Uterus (tissue), 4 donors: ENCODE measurements around the gene ITSN1. TPM values are rescaled to one million over a fixed set of nuclear protein-coding genes. Genes with fewer than 3 reads are reported as not detected.
A peak's percentile ranks its signal among the peaks of the same experiment; 100 is the strongest.

Experiments
- DNase-seq, 2 donors: peaks; one replicate each; pipeline ENCODE4 v3.0.0-alpha.2; 2019 to 2020
- H3K27ac ChIP-seq, 2 donors: fragments of 200-600 bp; sonication (generic); 1 replicate in 1 of 2; 2 replicates in 1 of 2; pipeline ENCODE4 v1.5.1; 2016 to 2018
- H3K27me3 ChIP-seq, 2 donors: fragments of 200-600 bp; sonication (generic); one replicate each; pipeline ENCODE4 v1.5.1; 2018 to 2019; ENCODE audit warnings: control low read depth in 1 of 2
- H3K36me3 ChIP-seq, 2 donors: fragments of 200-600 bp; sonication (generic); one replicate each; pipeline ENCODE4 v1.5.1; 2019; ENCODE audit warnings: control low read depth in 1 of 2
- H3K4me1 ChIP-seq, 2 donors: fragments of 200-600 bp; sonication (generic); one replicate each; pipeline ENCODE4 v1.5.1; 2018 to 2019; ENCODE audit warnings: control low read depth in 1 of 2
- H3K4me3 ChIP-seq, 2 donors: fragments of 200-600 bp; sonication (generic); 1 replicate in 1 of 2; 2 replicates in 1 of 2; pipeline ENCODE4 v1.5.1; 2018 to 2019; ENCODE audit warnings: mild to moderate bottlenecking in 1 of 2
- H3K9me3 ChIP-seq, 2 donors: fragments of 200-600 bp; sonication (generic); one replicate each; pipeline ENCODE4 v1.5.1; 2019; ENCODE audit warnings: control low read depth in 1 of 2
- POLR2A ChIP-seq, 2 donors: fragments of 450-650 bp; IDR thresholded peaks; one replicate each; pipeline ENCODE4 v1.6.1; 2016; ENCODE audit warnings: antibody characterized with exemption in 2 of 2, mild to moderate bottlenecking in 1 of 2, moderate library complexity in 1 of 2
- intact Hi-C: fragments of 100-400 bp; cut with DNase I; formaldehyde crosslinking; loops from one replicate; pipeline ENCODE4 v1.15.1; 2023; ENCODE audit warnings: low total_unique reads
- total RNA-seq, 4 donors: library from RNA; depleted of rRNA in 3 of 4; stranded (reverse); fragments of >200 nt in 3 of 4; gene quantifications; one replicate each; pipeline versions ENCODE4 v1.1.0 to v1.2.4, GENCODE V29; 2014 to 2023
- TF ChIP-seq, protein P1 (sequence below), 4 experiments: fragments of 200-600 bp in 2 of 4; fragments of 450-650 bp in 2 of 4; sonication (generic) in 2 of 4; IDR thresholded peaks; one replicate each; pipeline ENCODE4 v1.5.1; 2016 to 2019; ENCODE audit warnings: antibody characterized with exemption in 4 of 4, mild to moderate bottlenecking in 2 of 4, moderate library complexity in 1 of 4
- donor health status: DM: yes; HTN: yes; CAD: no.

The ITSN1 gene
- total RNA-seq, 4 donors from 2014 or later = 21.8 to 77.4 (median 48.1) TPM

GRCh38 chr21:33945652-33946270, 303.5 kb downstream of the ITSN1 start:
- intact Hi-C loops = loop anchor here (10.0 kb wide), 1 partner anchor 129 kb away; the partner anchor contains the start of genes MRPS6 and SLC5A3
- Histone ChIP-seq H3K27ac (peak overlapping the region in 1 of 2 donors; percentile 87), H3K9me3 (no peaks in the 10 kb centered on the region), H3K36me3 (no peaks in the 10 kb centered on the region), H3K4me1 (peaks cover 0 to 14% of the 10 kb centered on the region in 2 donors), H3K4me3 (no peak overlapping the region), H3K27me3 (no peaks in the 10 kb centered on the region)
- TF ChIP-seq, protein P1, sequence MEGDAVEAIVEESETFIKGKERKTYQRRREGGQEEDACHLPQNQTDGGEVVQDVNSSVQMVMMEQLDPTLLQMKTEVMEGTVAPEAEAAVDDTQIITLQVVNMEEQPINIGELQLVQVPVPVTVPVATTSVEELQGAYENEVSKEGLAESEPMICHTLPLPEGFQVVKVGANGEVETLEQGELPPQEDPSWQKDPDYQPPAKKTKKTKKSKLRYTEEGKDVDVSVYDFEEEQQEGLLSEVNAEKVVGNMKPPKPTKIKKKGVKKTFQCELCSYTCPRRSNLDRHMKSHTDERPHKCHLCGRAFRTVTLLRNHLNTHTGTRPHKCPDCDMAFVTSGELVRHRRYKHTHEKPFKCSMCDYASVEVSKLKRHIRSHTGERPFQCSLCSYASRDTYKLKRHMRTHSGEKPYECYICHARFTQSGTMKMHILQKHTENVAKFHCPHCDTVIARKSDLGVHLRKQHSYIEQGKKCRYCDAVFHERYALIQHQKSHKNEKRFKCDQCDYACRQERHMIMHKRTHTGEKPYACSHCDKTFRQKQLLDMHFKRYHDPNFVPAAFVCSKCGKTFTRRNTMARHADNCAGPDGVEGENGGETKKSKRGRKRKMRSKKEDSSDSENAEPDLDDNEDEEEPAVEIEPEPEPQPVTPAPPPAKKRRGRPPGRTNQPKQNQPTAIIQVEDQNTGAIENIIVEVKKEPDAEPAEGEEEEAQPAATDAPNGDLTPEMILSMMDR (IDR thresholded peaks at IDR 0.05) = no peak
- no peak for TF ChIP-seq POLR2A (IDR thresholded peaks at IDR 0.05)
- DNase-seq = no peak

GRCh38 chr21:33947451-33948095, 305.3 kb downstream of the ITSN1 start:
- peak; percentile 76 to 93 for DNase-seq
- no peaks in the 10 kb centered on the region for H3K27me3 ChIP-seq
- peaks cover 0 to 14% of the 10 kb centered on the region in 2 donors for H3K4me1 ChIP-seq
- peak overlapping the region; percentile 4 to 14 for H3K4me3 ChIP-seq
- no peaks in the 10 kb centered on the region for H3K36me3 ChIP-seq
- H3K27ac ChIP-seq = peak overlapping the region; percentile 87 to 92
- no peaks in the 10 kb centered on the region for H3K9me3 ChIP-seq
- intact Hi-C loops = loop anchor here (10.0 kb wide), 1 partner anchor 127 kb away; the partner anchor contains the start of genes MRPS6 and SLC5A3
- TF ChIP-seq, protein P1 (IDR thresholded peaks at IDR 0.05) = peak in 1 of 4 experiments; percentile 2
- no peak for TF ChIP-seq POLR2A (IDR thresholded peaks at IDR 0.05)

- Histone ChIP-seq H3K4me3 (peak overlapping the region; percentile 4 to 14), H3K27ac (peak overlapping the region; percentile 87 to 92), H3K9me3 (no peaks in the 10 kb centered on the region), H3K36me3 (no peaks in the 10 kb centered on the region), H3K27me3 (no peaks in the 10 kb centered on the region), H3K4me1 (peaks cover 0 to 14% of the 10 kb centered on the region in 2 donors)
- peak; percentile 40 to 67 for DNase-seq
- TF ChIP-seq, protein P1 (IDR thresholded peaks at IDR 0.05) = no peak
- TF ChIP-seq POLR2A (IDR thresholded peaks at IDR 0.05) = no peak
- intact Hi-C loops = loop anchor here (10.0 kb wide), 1 partner anchor 126 kb away; the partner anchor contains the start of genes MRPS6 and SLC5A3
These were observed 306.0 kb downstream of the ITSN1 start for GRCh38 chr21:33948096-33948950.

DNA sequence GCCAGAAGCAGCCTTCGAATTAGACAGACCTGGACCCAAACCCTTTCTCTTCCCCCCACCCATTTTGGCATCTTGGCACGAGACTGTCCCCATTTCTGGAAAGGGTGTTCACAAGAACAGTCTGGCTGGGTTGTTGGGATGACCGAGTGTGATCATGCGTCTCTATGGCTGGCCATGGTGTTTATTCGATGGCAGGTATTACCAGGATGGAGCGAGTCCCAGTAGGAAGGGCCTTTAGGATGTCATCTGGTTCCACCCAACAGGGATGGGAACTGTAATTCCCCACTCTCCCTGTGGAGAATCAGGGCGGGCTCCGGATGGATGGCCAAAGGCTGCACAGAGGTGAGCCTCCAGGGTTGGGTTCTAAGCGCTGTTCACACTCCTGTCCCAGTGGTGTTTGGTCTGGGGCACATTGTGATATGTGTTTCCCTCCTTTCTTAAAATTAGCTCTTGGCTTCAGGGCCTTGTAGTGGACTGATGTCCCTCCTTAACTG, 306.7 kb downstream of the ITSN1 start:
- intact Hi-C loops = loop anchor here (10.0 kb wide), 1 partner anchor 126 kb away; the partner anchor contains the start of genes MRPS6 and SLC5A3
- DNase-seq = no peak
- H3K4me1 ChIP-seq = peaks cover 0 to 14% of the 10 kb centered on the region in 2 donors
- no peaks in the 10 kb centered on the region for H3K36me3 ChIP-seq
- no peak overlapping the region for H3K4me3 ChIP-seq
- no peaks in the 10 kb centered on the region for H3K9me3 ChIP-seq
- no peaks in the 10 kb centered on the region for H3K27me3 ChIP-seq
- TF ChIP-seq, protein P1 (IDR thresholded peaks at IDR 0.05) = no peak
- no peak for TF ChIP-seq POLR2A (IDR thresholded peaks at IDR 0.05)
- peak overlapping the region; percentile 87 to 92 for H3K27ac ChIP-seq

Other genes starting within 250 kb of the ITSN1 start
- 10 to 100 TPM; 25.4 to 67.6 (median 58.3) TPM for gene IFNGR2, start 239.1 kb upstream of the ITSN1 start, total RNA-seq
- gene TMEM50B, start 162.5 kb upstream of the ITSN1 start, total RNA-seq = 100 to 1,000 TPM in 1 of 4 donors, 10 to 100 TPM in 3; 43.3 to 116 (median 76.7) TPM
- gene DNAJC28, start 150.8 kb upstream of the ITSN1 start, total RNA-seq = 1 to 10 TPM in 2 of 4 donors, not detected in 2; 1.4 to 2.1 TPM
- 100 to 1,000 TPM in 1 of 4 donors, 10 to 100 TPM in 3; 10.5 to 120 (median 36.6) TPM for gene GART, start 100.4 kb upstream of the ITSN1 start, total RNA-seq
- 100 to 1,000 TPM; 249 to 420 (median 304) TPM for gene SON, start 99.5 kb upstream of the ITSN1 start, total RNA-seq
- 10 to 100 TPM in 2 of 4 donors, 1 to 10 TPM in 2; 7.2 to 19.8 (median 12.8) TPM for gene DONSON, start 53.8 kb upstream of the ITSN1 start, total RNA-seq
- gene CRYZL1, start 760 bp upstream of the ITSN1 start, total RNA-seq = 100 to 1,000 TPM in 1 of 4 donors, 10 to 100 TPM in 3; 66.8 to 147 (median 67.3) TPM